Panc1 (cell line): ENCODE data around the gene ADO. TPM values are rescaled to one million over a fixed set of nuclear protein-coding genes. Genes with fewer than 3 reads are reported as not detected.

Experiments used
- ATAC-seq: fragments of 200-7000 bp; cut with Tn5 transposase; 2 replicates; pipeline ENCODE4 v1.9.1; 2020; ENCODE audit warnings: mild to moderate bottlenecking, moderate library complexity
- BruUV-seq: library from RNA; stranded (reverse); fragments of 400-500 nt; replicated peaks from 2 replicates; lab custom pipeline; 2021; lab: Mats Ljungman, UMichigan
- CTCF ChIA-PET: fragments of 300-600 bp; sonication (Branson Sonifier 250); formaldehyde crosslinking; loops from one replicate; lab custom pipeline; 2022; ENCODE audit warnings: antibody characterized with exemption; lab: Charles Lee
- POLR2A ChIA-PET: fragments of 300-600 bp; sonication (Branson Sonifier 250); formaldehyde crosslinking; loops from one replicate; lab custom pipeline; 2022; ENCODE audit warnings: antibody characterized with exemption; lab: Charles Lee
- DNase-seq: peaks from one replicate; pipeline ENCODE4 v3.0.0-alpha.2; 2010; ENCODE audit warnings: low read depth, low spot score
- H3K27ac ChIP-seq: 2 replicates; pipeline ENCODE4 v1.5.1; 2011; ENCODE audit warnings: mild to moderate bottlenecking, low read length, inconsistent platforms
- H3K27me3 ChIP-seq: fragments of 200-500 bp; sonication (Bioruptor generic); 2 replicates; pipeline ENCODE4 v1.6.0; 2014; ENCODE audit warnings: low read length, inconsistent platforms; ENCODE audit not compliant: control insufficient read depth, insufficient read depth
- H3K36me3 ChIP-seq: fragments of 200-500 bp; sonication (Bioruptor generic); 2 replicates; pipeline ENCODE4 v1.5.1; 2014; ENCODE audit warnings: inconsistent platforms, mild to moderate bottlenecking, low read length, moderate library complexity; ENCODE audit not compliant: control insufficient read depth, insufficient read depth
- H3K4me1 ChIP-seq: 2 replicates; pipeline ENCODE4 v1.5.1; 2011; ENCODE audit warnings: inconsistent platforms, mild to moderate bottlenecking, low read length, moderate library complexity; ENCODE audit not compliant: control insufficient read depth, insufficient read depth
- H3K4me3 ChIP-seq, 2 experiments: 2 replicates each; pipeline ENCODE4 v1.5.1; 2011 to 2012; ENCODE audit warnings: low read depth in 2 of 2, low read length in 2 of 2, mild to moderate bottlenecking in 2 of 2, inconsistent platforms in 1 of 2, moderate library complexity in 1 of 2
- H3K9me3 ChIP-seq: fragments of 200-500 bp; sonication (Bioruptor generic); 2 replicates; pipeline ENCODE4 v1.5.1; 2014; ENCODE audit warnings: low read depth, mild to moderate bottlenecking, inconsistent platforms, low read length, moderate library complexity; ENCODE audit not compliant: control insufficient read depth, insufficient read depth
- CTCF ChIP-seq: fragments of 450-650 bp; IDR thresholded peaks from 2 replicates; pipeline ENCODE4 v1.5.1; 2017; ENCODE audit warnings: mild to moderate bottlenecking
- POLR2AphosphoS5 ChIP-seq: IDR thresholded peaks from 2 replicates; pipeline ENCODE4 v1.6.1; 2012; ENCODE audit warnings: mild to moderate bottlenecking, low read depth, low read length, moderate library complexity
- REST ChIP-seq, 2 experiments: IDR thresholded peaks; 2 replicates each; pipeline ENCODE4 v1.6.1; 2011 to 2012; ENCODE audit warnings: low read depth in 2 of 2, control low read depth in 1 of 2, low read length in 1 of 2, mild to moderate bottlenecking in 1 of 2, moderate library complexity in 1 of 2; ENCODE audit not compliant: insufficient read depth in 1 of 2
- SIN3A ChIP-seq: IDR thresholded peaks from 2 replicates; pipeline ENCODE4 v1.6.1; 2012; ENCODE audit warnings: low read depth, mild to moderate bottlenecking, low read length, moderate library complexity, borderline replicate concordance; ENCODE audit not compliant: insufficient read depth
- TCF7L2 ChIP-seq: IDR thresholded peaks from 2 replicates; pipeline ENCODE4 v1.6.1; 2011; ENCODE audit warnings: mild to moderate bottlenecking, low read depth, low read length, inconsistent platforms
- in situ Hi-C: cut with HindIII; loops from 2 replicates; pipeline ENCODE4 v1.10.0; 2016; ENCODE audit warnings: low sequenced_read_pairs, low pct_unique_long_range_greater_than_20kb
- intact Hi-C: fragments of 100-400 bp; cut with micrococcal nuclease; formaldehyde crosslinking; loops from one replicate; pipeline ENCODE4 v1.10.0; 2022; ENCODE audit not compliant: unreplicated experiment
- total RNA-seq: library from RNA; stranded (reverse); gene quantifications from one replicate; pipeline ENCODE4 v1.2.1, GENCODE V29; 2021; ENCODE audit not compliant: unreplicated experiment

The ADO gene
- total RNA-seq, 1 experiment from 2014 or later: 24.9 TPM

GRCh38 chr10:62790019-62790555 lies 14.4 kb upstream of the ADO start:
- in situ Hi-C loops (no loop called here), intact Hi-C loops (no loop called here)
- Histone ChIP-seq H3K9me3 (no peaks in the 10 kb centered on the region), H3K27ac (no peak overlapping the region), H3K27me3 (peaks cover 8% of the 10 kb centered on the region), H3K4me1 (no peaks in the 10 kb centered on the region), H3K36me3 (no peaks in the 10 kb centered on the region), H3K4me3 (no peak overlapping the region)
- ChIA-PET CTCF (no interaction called here), POLR2A (no interaction called here)
- BruUV-seq: no TSS peak
- ATAC-seq: no peak
- TF ChIP-seq CTCF (no peak), REST (IDR thresholded peaks at IDR 0.05; ENCODE audit: insufficient read depth in 1 of 2, low read depth in 2 of 2, low read length in 1 of 2) (no peak), TCF7L2 (no peak)
- no peak for DNase-seq

DNA sequence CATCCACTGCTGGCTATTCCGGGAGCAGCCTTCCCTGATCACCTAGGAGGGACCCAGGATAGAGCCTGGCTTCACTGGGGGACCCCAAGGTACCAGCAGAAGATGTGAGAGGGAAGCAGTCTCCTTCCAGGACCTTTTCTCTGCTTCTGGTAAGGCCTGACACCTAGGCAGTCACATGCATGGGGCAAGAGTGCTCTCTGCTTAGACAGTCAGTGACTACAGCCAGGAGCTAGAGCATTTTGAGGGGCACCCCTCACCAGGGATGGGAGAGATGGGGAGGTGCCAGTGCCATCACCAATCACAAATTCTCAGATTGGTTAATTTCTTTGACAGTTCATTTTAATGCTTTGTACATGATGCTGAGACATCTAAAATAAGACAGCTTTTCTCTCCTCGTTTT lies 13.9 kb upstream of the ADO start:
- H3K27me3 ChIP-seq: peaks cover 13% of the 10 kb centered on the region
- no peaks in the 10 kb centered on the region for H3K9me3 ChIP-seq
- DNase-seq (no peak), ATAC-seq (no peak)
- TF ChIP-seq POLR2AphosphoS5 (no peak), SIN3A (no peak), REST (IDR thresholded peaks at IDR 0.05; ENCODE audit: insufficient read depth in 1 of 2, low read depth in 2 of 2, low read length in 1 of 2) (no peak), CTCF (no peak), TCF7L2 (no peak)
- ChIA-PET CTCF (no interaction called here), POLR2A (no interaction called here)
- no peaks in the 10 kb centered on the region for H3K4me1 ChIP-seq
- in situ Hi-C loops: no loop called here
- no TSS peak for BruUV-seq
- no peak overlapping the region for H3K4me3 ChIP-seq
- intact Hi-C loops: no loop called here
- H3K36me3 ChIP-seq: no peaks in the 10 kb centered on the region
- no peak overlapping the region for H3K27ac ChIP-seq
